GM12891 (cell line): ENCODE data around the gene CHRM1.

Experiments
- POLR2A ChIP-seq: IDR thresholded peaks from 2 replicates; pipeline ENCODE4 v1.6.1; 2011; ENCODE audit warnings: low read depth, low read length, control low read depth
- POLR2AphosphoS5 ChIP-seq: IDR thresholded peaks from 2 replicates; pipeline ENCODE4 v1.6.1; 2011; ENCODE audit warnings: low read depth, low read length, control low read depth
- POU2F2 ChIP-seq: IDR thresholded peaks from 2 replicates; pipeline ENCODE4 v1.6.1; 2011; ENCODE audit warnings: low read depth, mild to moderate bottlenecking, control low read depth, low read length, moderate library complexity
- TAF1 ChIP-seq: IDR thresholded peaks from 2 replicates; pipeline ENCODE4 v1.6.1; 2011; ENCODE audit warnings: low read depth, low read length, control low read depth

GRCh38 chr11:62959422-62959980 lies 38.3 kb upstream of the CHRM1 start:
- TF ChIP-seq POLR2AphosphoS5 (no peak), POLR2A (no peak), TAF1 (no peak), POU2F2 (no peak)
